ENCODE data around the gene UBXN7. TPM values are rescaled to one million over a fixed set of nuclear protein-coding genes. Genes with fewer than 3 reads are reported as not detected.
"Not testable (repeated sequence)": the region's sequence is repeated elsewhere in the genome, so short reads cannot be mapped to it uniquely, and the experiment has no call there.

UBXN7 gene, protein sequence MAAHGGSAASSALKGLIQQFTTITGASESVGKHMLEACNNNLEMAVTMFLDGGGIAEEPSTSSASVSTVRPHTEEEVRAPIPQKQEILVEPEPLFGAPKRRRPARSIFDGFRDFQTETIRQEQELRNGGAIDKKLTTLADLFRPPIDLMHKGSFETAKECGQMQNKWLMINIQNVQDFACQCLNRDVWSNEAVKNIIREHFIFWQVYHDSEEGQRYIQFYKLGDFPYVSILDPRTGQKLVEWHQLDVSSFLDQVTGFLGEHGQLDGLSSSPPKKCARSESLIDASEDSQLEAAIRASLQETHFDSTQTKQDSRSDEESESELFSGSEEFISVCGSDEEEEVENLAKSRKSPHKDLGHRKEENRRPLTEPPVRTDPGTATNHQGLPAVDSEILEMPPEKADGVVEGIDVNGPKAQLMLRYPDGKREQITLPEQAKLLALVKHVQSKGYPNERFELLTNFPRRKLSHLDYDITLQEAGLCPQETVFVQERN
- total RNA-seq = 54.0 TPM
- long read RNA-seq, full-length matches to known transcripts = 6 of 9 reads
- long read RNA-seq, partial matches to known transcripts = 1 of 9 reads
- long read RNA-seq, other reads (novel, unspliced or antisense) = 2 of 9 reads

DNA sequence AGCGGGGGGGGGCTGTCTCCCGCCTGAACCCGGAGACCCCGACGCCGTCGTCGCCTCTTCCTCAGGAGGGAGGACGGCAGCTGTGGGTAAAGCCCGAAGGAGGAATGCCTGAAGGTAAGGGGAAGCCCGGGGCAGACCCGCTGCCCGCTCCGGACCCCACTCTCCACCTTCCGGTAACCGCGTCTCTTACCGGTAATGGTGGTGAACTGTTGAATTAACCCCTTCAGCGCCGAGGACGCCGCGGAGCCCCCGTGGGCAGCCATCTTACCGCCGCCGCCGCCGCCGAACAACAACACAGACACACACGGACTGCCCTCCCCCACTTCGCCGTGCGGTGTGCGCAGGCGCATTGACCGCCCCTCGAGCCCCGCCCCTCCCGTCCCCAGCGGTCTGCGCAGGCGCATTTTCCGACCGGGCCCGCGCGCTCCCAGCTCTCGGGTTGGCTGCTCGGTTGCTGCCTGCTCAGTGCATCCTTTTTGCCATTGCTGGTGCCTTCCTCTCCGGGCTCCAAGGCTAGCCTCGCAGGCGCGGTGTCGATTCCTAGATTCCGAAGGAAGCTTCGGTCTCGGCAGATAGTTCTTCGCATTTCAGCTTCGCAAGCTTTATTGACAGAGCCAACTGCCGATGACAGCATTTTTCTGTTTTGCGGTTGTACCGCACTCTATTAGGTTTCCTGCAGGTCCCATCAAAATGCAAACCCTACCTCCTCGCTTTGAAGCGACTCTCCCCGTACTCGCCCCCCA lies at the start of gene UBXN7:
UBXN7 (minus strand) TSS at position 291 of the 743 bp plus-strand sequence; CDS start at position 263, 28 bp downstream.
- Histone ChIP-seq H3K4me3 (peak within 1 kb of the TSS; percentile 98), H3K4me1 (peaks cover 14% of the 10 kb centered on the region), H3K36me3 (peaks cover 5% of the 10 kb centered on the region), H3K27ac (peak within 1 kb of the TSS; percentile 94), H3K9me3 (no peaks in the 10 kb centered on the region), H3K27me3 (no peaks in the 10 kb centered on the region)
- TF ChIP-seq, protein P1, sequence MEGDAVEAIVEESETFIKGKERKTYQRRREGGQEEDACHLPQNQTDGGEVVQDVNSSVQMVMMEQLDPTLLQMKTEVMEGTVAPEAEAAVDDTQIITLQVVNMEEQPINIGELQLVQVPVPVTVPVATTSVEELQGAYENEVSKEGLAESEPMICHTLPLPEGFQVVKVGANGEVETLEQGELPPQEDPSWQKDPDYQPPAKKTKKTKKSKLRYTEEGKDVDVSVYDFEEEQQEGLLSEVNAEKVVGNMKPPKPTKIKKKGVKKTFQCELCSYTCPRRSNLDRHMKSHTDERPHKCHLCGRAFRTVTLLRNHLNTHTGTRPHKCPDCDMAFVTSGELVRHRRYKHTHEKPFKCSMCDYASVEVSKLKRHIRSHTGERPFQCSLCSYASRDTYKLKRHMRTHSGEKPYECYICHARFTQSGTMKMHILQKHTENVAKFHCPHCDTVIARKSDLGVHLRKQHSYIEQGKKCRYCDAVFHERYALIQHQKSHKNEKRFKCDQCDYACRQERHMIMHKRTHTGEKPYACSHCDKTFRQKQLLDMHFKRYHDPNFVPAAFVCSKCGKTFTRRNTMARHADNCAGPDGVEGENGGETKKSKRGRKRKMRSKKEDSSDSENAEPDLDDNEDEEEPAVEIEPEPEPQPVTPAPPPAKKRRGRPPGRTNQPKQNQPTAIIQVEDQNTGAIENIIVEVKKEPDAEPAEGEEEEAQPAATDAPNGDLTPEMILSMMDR (IDR thresholded peaks at IDR 0.05) = no peak
- DNase-seq (peak; percentile 98), ATAC-seq (peak; percentile 99)
- intact Hi-C loops (cut with DNase I) = no loop called here

DNA sequence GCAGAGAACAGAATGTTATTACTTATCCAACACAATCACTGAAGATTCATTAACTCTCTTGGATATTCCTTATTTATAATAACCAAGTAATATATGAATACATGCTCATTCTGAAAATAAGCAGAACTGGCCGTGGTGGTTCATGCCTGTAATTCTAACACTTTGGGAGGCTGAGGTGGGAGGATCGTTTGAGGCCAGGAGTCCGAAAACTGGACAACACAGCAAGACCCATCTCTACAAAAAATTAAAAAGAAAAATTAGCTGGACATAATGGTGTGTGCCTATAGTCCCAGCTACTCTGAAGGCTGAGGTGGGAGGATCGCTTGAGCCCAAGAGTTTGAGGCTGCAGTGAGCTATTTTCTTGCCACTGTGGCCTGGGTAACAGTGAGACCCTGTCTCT lies 45.5 kb upstream of the UBXN7 start:
- Histone ChIP-seq H3K9me3 (no peaks in the 10 kb centered on the region), H3K27ac (no peak overlapping the region), H3K4me3 (no peak overlapping the region), H3K4me1 (no peaks in the 10 kb centered on the region), H3K27me3 (no peaks in the 10 kb centered on the region), H3K36me3 (peaks cover 83% of the 10 kb centered on the region)
- DNase-seq (no peak), ATAC-seq (no peak)
- TF ChIP-seq, protein P1 (IDR thresholded peaks at IDR 0.05) = no peak
- intact Hi-C loops (cut with DNase I) = no loop called here

DNA sequence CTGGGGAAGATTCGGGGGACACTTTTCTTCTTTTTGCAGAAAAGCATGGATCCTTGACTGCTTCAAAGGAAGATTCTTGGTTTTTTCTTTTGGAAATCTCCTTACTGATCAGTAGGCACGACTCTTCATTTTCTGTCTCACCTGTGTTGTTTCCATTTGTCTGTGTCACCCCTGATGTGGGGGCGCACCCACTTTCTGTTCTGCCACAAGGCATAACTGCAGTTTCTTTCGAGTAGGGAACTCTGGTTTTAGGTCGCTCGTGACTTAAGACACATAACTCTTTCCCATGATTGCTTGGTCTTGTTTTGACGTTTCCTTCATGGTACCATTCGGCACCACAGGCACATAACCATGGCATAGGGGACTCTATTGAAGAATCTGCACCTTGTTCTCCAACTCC lies 40.1 kb upstream of the UBXN7 start:
- H3K27me3 ChIP-seq = no peaks in the 10 kb centered on the region
- peaks cover 71% of the 10 kb centered on the region for H3K36me3 ChIP-seq
- TF ChIP-seq, protein P1 (IDR thresholded peaks at IDR 0.05) = no peak
- H3K4me1 ChIP-seq = no peaks in the 10 kb centered on the region
- DNase-seq (no peak), ATAC-seq (no peak)
- intact Hi-C loops (cut with DNase I) = no loop called here
- H3K27ac ChIP-seq = no peak overlapping the region
- no peak overlapping the region for H3K4me3 ChIP-seq
- no peaks in the 10 kb centered on the region for H3K9me3 ChIP-seq

DNA sequence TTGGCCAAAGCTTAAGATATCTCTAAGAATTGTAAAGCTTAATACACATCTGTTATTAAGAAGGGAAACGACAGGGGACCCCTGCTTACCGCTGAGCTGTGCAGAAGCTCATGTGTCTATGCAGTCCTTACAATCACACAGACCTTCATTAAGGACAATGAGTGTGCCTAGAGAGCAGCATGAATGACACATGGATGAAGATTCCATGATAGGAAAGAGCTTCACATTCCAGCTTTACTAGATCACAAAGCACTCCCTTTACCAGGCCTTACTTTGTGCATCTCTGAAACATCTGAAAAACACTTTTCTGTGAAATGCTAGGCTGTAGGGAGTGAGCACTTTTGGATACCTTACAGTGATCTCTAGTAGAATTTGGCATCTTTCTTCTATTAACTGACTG lies 39.3 kb upstream of the UBXN7 start:
- Histone ChIP-seq H3K27me3 (no peaks in the 10 kb centered on the region), H3K4me3 (no peak overlapping the region), H3K36me3 (peaks cover 65% of the 10 kb centered on the region), H3K4me1 (no peaks in the 10 kb centered on the region), H3K27ac (no peak overlapping the region), H3K9me3 (no peaks in the 10 kb centered on the region)
- DNase-seq (no peak), ATAC-seq (no peak)
- TF ChIP-seq, protein P1 (IDR thresholded peaks at IDR 0.05) = no peak
- intact Hi-C loops (cut with DNase I) = no loop called here

DNA sequence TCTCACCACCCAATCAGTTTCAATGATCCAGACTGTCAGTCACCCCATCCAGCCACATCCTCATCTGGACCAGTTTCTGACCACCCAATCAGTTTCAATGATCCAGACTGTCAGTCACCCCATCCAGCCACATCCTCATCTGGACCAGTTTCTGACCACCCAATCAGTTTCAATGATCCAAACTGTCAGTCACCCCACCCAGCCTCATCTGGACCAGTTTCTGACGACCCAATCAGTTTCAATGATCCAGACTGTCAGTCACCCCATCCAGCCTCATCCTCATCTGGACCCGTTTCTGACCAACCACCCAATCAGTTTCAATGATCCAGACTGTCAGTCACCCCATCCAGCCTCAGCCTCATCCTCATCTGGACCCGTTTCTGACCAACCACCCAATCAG lies 38.0 kb upstream of the UBXN7 start:
- intact Hi-C loops (cut with DNase I); ATAC-seq; H3K27me3 ChIP-seq; H3K9me3 ChIP-seq; DNase-seq; H3K27ac ChIP-seq; H3K4me3 ChIP-seq; H3K4me1 ChIP-seq: not testable (repeated sequence)
- H3K36me3 ChIP-seq = peaks cover 55% of the 10 kb centered on the region

DNA sequence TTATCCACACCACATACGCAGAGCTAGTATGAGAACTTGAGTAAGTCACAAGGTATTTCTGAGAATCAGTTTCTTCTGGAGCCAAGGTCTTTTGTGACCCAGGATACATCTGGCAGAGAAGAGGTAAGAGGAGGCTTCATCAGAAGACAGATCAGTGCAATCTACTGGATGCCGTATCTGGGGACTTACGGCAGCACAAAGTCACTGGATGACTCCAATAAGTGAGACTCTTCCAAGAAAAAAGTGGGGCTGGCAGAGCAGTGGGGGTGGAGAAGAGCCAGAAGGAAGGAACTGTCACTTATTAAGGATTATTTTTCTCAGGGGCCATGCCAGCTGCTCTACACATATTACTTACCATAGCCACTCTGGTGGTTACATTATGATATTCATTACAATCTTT lies 31.6 kb upstream of the UBXN7 start:
- TF ChIP-seq, protein P1 (IDR thresholded peaks at IDR 0.05) = no peak
- no peaks in the 10 kb centered on the region for H3K27me3 ChIP-seq
- H3K27ac ChIP-seq = no peak overlapping the region
- H3K9me3 ChIP-seq = no peaks in the 10 kb centered on the region
- H3K4me3 ChIP-seq = no peak overlapping the region
- intact Hi-C loops (cut with DNase I) = no loop called here
- H3K36me3 ChIP-seq = peaks cover 9% of the 10 kb centered on the region
- ATAC-seq = no peak
- no peak for DNase-seq
- no peaks in the 10 kb centered on the region for H3K4me1 ChIP-seq
